ENCODE results near the gene HS3ST1.

The HS3ST1 gene

GRCh38 chr4:11418610-11419009 lies 10.1 kb downstream of the HS3ST1 start:
- TF ChIP-seq FOXP2 (optimal IDR thresholded peaks at IDR 0.05; ENCODE audit: borderline replicate concordance, extremely low read depth, extremely low read length, insufficient read depth) = no peak
- TF ChIP-seq TAF1 (IDR thresholded peaks at IDR 0.05; ENCODE audit: borderline replicate concordance, insufficient read depth, low read length) = no peak
- TF ChIP-seq REST (IDR thresholded peaks at IDR 0.05; ENCODE audit: insufficient read depth in 1 of 2, low read depth in 2 of 2, low read length in 2 of 2) = no peak
- no peak for TF ChIP-seq SIN3A (IDR thresholded peaks at IDR 0.05; ENCODE audit: borderline replicate concordance, insufficient read depth, low read length)
- TF ChIP-seq POLR2AphosphoS5 (IDR thresholded peaks at IDR 0.05; ENCODE audit: low read depth, low read length) = no peak

GRCh38 chr4:11416767-11417113 lies 12.0 kb downstream of the HS3ST1 start:
- TF ChIP-seq POLR2AphosphoS5 (IDR thresholded peaks at IDR 0.05; ENCODE audit: low read depth, low read length) (no peak), TAF1 (IDR thresholded peaks at IDR 0.05; ENCODE audit: borderline replicate concordance, insufficient read depth, low read length) (no peak), FOXP2 (optimal IDR thresholded peaks at IDR 0.05; ENCODE audit: borderline replicate concordance, extremely low read depth, extremely low read length, insufficient read depth) (no peak), SIN3A (IDR thresholded peaks at IDR 0.05; ENCODE audit: borderline replicate concordance, insufficient read depth, low read length) (no peak), REST (IDR thresholded peaks at IDR 0.05; ENCODE audit: insufficient read depth in 1 of 2, low read depth in 2 of 2, low read length in 2 of 2) (no peak)

- TF ChIP-seq FOXP2 (optimal IDR thresholded peaks at IDR 0.05; ENCODE audit: borderline replicate concordance, extremely low read depth, extremely low read length, insufficient read depth) (no peak), TAF1 (IDR thresholded peaks at IDR 0.05; ENCODE audit: borderline replicate concordance, insufficient read depth, low read length) (no peak), POLR2AphosphoS5 (IDR thresholded peaks at IDR 0.05; ENCODE audit: low read depth, low read length) (no peak), SIN3A (IDR thresholded peaks at IDR 0.05; ENCODE audit: borderline replicate concordance, insufficient read depth, low read length) (no peak), REST (IDR thresholded peaks at IDR 0.05; ENCODE audit: insufficient read depth in 1 of 2, low read depth in 2 of 2, low read length in 2 of 2) (no peak)
These were observed 12.5 kb downstream of the HS3ST1 start for GRCh38 chr4:11416071-11416766.

GRCh38 chr4:11415409-11416070 lies 13.2 kb downstream of the HS3ST1 start:
- TF ChIP-seq SIN3A (IDR thresholded peaks at IDR 0.05; ENCODE audit: borderline replicate concordance, insufficient read depth, low read length) = no peak
- no peak for TF ChIP-seq FOXP2 (optimal IDR thresholded peaks at IDR 0.05; ENCODE audit: borderline replicate concordance, extremely low read depth, extremely low read length, insufficient read depth)
- no peak for TF ChIP-seq REST (IDR thresholded peaks at IDR 0.05; ENCODE audit: insufficient read depth in 1 of 2, low read depth in 2 of 2, low read length in 2 of 2)
- no peak for TF ChIP-seq TAF1 (IDR thresholded peaks at IDR 0.05; ENCODE audit: borderline replicate concordance, insufficient read depth, low read length)
- no peak for TF ChIP-seq POLR2AphosphoS5 (IDR thresholded peaks at IDR 0.05; ENCODE audit: low read depth, low read length)
